ENCODE results near the gene CLCN6. TPM values are rescaled to one million over a fixed set of nuclear protein-coding genes. Genes with fewer than 3 reads are reported as not detected.

The CLCN6 gene
- total and polyA plus RNA-seq, 10 of the 15 experiments (the other 5 are each of a cell fraction or from before 2014, with no cell fraction given) = 2.2 to 20.9 (median 10.2) TPM

GRCh38 chr1:11877074-11877473, 71.1 kb downstream of the CLCN6 start:
- no TSS peak for BruUV-seq (replicated peaks)
- Histone ChIP-seq H4K20me1 (ENCODE audit: control insufficient read depth, insufficient read depth) (no peaks in the 10 kb centered on the region), H3K27ac (ENCODE audit: control insufficient read depth, insufficient read depth) (no peak overlapping the region), H3K27me3 (replicated peaks in 1 of 2; ENCODE audit: control insufficient read depth in 2 of 2, insufficient read depth in 2 of 2, low read length in 1 of 2) (no peaks in the 10 kb centered on the region; a peak in 2 of 4 replicates), H3K36me3 (ENCODE audit: control insufficient read depth in 2 of 2, insufficient read depth in 2 of 2, low read length in 1 of 2) (no peaks in the 10 kb centered on the region), H3K4me2 (ENCODE audit: control insufficient read depth, insufficient read depth) (no peak overlapping the region), H2AFZ (ENCODE audit: control insufficient read depth, low read depth, low read length) (no peak overlapping the region), H3K9ac (ENCODE audit: control insufficient read depth, insufficient read depth, low read length) (no peak overlapping the region), H3K9me3 (replicated peaks; ENCODE audit: control insufficient read depth, insufficient read depth, low read length) (no peaks in the 10 kb centered on the region), H3K4me1 (ENCODE audit: control insufficient read depth, insufficient read depth, low read length) (no peaks in the 10 kb centered on the region), H3K79me2 (ENCODE audit: control insufficient read depth, insufficient read depth, low read length) (no peaks in the 10 kb centered on the region), H3K4me3 (no peak overlapping the region)
- intact Hi-C loops (cut with micrococcal nuclease; ENCODE audit: unreplicated experiment) = no loop called here
- ChIA-PET CTCF (interaction anchor here (0.6 kb wide), 1 partner anchor 84 kb away, joined by 4 read pairs; no protein-coding TSS in a partner anchor), SMC1A (ENCODE audit: uncharacterized antibody, unreplicated experiment) (no interaction called here), RAD21 (ENCODE audit: unreplicated experiment) (interaction anchor here (0.9 kb wide), 1 partner anchor 10 kb away, joined by 3 read pairs; no protein-coding TSS in a partner anchor), POLR2A (no interaction called here)
- no peak for FAIRE-seq
- in situ Hi-C loops (cut with MboI) = no loop called here
- 28% methylated on average over 6 of the region's 6 CpGs for WGBS (ENCODE audit: insufficient coverage, insufficient replicate concordance, low lambda C conversion rate, missing lambda C conversion rate)
- no peak for TF ChIP-seq POLR2A (IDR thresholded peaks at IDR 0.05; ENCODE audit: low read depth, low read length)
- TF ChIP-seq SMAD1 (IDR thresholded peaks at IDR 0.05; ENCODE audit: low read depth, partially characterized antibody) = no peak
- TF ChIP-seq SMARCA5 (IDR thresholded peaks at IDR 0.05) = no peak
- no peak for TF ChIP-seq HDGF (IDR thresholded peaks at IDR 0.05)
- TF ChIP-seq ZBTB40 (IDR thresholded peaks at IDR 0.05; ENCODE audit: borderline replicate concordance) = no peak
- TF ChIP-seq JUNB (IDR thresholded peaks at IDR 0.05) = no peak
- TF ChIP-seq FOXK2 (IDR thresholded peaks at IDR 0.05) = no peak
- DNase-seq (ENCODE audit: low read depth, low spot score) = no peak
- ATAC-seq = no peak
